GM18909 (cell line): Measurements from ENCODE around the gene MOCS1.

ENCODE experiments used
- ATAC-seq: cut with Tn5 transposase; IDR thresholded peaks from one replicate; pipeline ENCODE4 v1.9.1; 2021; ENCODE audit warnings: mild to moderate bottlenecking; ENCODE audit not compliant: unreplicated experiment, poor library complexity

MOCS1 gene

DNA sequence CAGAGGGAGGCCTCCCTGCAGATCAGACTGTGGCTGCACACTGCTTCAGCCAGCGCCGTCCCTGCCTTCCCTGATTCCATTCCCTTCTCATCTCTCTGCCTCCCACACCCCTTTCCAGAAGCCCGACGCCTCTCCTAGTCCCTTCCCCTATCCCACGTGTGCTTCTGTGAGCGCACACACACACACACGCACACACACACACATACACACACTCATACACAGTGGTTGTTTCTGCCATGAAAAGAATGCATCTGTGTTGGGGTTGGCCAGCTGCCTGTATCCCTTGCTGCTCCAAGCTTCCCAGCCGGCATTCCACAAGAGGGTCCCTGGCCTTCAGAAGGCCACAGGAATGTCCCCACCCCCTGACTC, 51.7 kb downstream of the MOCS1 start:
- ATAC-seq: no peak

DNA sequence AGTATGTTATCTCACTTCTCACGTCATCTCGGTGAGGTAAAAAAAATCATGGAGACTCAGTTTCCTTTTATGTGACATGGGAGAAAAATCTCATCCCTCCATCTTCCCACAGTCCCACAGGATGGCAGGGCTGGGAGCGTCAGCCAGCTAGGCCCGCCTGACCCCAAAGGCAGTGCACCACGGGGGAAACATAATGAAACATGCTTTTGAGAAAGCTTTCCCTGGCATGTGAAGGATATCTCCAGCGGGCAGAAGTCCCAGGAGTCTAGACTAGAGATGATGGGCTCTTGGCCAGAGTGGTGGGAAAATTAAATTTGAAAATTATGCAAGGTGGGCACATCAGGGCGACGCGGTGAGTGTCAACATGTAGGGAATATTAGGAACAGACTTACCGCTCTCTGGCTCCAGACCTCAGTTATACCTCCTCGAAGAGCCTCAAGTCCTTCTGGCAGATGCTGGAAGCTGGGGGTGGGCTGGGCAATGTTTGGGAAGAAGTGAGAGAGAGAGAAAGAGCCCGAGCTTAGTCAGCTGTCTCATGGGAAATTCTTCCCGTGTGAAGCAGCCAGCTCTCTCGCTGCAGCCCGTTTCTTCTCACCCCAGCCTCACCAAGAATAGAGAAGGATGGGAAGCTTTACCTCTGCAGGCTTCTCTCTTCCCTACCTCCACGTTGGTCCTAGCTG, 52.3 kb downstream of the MOCS1 start:
- no peak for ATAC-seq

DNA sequence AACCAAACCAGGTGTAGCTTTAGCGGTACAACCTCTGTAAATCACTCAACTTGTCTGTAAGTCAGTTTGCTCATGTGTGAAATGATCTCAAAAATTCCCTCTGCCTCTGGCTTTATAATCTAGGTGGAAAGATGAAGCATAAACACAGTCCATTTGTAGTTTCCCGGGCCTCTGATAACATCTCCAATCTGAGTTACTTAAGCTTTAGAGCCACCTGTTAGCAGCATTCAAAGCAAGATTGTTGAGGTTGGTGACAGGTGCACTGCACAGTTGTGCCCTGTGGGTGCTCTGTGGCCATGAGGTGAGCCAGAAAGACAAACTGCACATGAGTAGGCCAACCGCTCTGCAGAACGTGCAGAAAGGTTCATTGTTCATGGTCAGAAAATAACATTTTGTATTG, 53.7 kb downstream of the MOCS1 start:
- ATAC-seq: no peak

DNA sequence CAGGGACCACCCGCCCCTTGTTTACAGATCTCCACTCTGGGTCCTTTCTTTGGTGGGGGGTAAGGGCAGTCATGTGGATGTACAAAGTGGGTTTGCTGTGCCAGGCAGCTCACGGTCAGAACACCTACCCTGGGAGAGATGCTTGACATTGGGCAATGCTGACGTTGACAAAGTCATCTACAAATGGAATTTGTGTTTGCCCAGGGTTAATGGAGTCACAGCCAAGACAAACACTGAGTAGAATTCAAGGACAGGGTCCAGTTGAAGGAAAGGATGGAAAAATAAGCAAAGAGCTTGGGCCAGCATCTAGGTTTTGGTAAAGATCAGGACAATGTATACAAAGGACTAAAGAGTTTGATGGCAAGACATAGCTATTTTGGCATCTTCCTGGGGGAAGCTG, 54.7 kb downstream of the MOCS1 start:
- ATAC-seq: no peak

DNA sequence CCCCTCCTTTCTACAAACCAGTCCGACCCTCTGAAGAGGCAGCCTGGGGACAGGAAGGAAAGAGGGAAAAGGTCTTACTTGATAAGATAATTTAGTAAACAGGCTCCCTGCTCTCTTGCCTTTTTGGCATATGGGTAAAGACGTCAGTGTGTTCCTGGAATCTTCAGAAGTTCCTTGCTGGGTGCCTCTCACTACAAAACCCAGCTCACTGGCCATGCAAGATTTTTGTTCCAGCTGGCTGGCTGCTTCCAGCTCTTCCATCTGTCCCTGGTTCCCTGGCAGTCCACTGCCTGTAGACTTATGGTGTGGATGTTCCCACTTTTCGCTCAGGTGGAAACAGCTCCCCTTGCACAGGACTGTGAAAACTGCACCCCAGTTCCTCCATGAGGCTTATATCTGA, 57.4 kb downstream of the MOCS1 start:
- no peak for ATAC-seq

DNA sequence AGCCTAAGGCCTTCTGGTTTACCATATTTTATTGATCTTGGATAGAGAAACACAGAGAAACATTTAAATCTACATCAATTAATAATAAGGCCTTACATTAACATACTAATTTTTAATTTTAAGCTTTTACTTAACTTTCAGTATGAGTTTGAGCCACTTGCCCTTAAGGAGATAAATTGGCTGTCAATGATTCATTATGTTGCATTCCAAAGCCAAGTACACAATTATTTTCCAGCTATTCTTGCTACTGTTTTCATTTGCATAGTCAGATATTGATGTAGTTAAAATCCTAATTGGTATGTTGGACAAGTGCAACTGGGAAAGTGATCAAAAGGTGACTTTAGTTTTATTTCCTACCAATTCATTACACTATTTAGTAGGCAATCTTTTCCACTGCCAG, 58.2 kb downstream of the MOCS1 start:
- ATAC-seq: no peak

DNA sequence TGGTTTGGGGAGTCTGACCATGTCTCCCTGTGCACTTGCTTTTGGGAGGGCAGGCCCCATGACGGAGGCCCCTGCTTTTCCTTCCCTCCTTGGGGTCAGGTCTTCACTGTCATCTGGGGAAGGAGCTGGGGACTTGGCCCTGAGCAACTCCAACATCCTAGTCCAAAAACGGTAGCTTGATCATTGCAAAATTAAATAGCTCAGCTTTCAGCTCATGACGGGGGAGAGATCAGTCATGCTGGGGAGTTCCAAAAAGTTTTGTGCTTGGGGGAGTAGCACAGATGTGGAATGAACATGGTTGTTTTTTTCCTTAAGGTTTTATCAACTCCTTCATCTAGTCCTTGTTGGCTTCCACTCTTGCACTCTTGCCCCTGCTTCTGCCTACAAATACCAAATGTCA, 60.8 kb downstream of the MOCS1 start:
- no peak for ATAC-seq

DNA sequence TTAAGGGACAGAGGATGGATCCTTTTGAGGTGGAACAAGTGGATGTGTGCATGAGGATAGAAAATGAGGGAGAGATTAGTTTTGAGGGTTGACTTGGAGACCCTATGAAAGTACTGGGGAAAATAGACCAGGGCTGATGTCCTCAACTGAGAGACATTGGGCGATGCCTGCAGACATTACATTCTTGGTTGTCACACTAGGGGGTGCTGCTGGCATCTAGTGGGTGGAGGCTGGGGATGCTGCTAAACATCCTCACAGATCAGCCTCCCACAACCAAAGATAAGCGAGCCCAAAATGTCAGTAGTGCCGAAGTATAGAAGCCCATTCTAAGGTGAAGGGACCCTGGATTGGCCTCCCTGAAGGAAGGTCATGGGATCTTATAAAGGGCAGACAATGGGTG, 63.3 kb downstream of the MOCS1 start:
- ATAC-seq: no peak

DNA sequence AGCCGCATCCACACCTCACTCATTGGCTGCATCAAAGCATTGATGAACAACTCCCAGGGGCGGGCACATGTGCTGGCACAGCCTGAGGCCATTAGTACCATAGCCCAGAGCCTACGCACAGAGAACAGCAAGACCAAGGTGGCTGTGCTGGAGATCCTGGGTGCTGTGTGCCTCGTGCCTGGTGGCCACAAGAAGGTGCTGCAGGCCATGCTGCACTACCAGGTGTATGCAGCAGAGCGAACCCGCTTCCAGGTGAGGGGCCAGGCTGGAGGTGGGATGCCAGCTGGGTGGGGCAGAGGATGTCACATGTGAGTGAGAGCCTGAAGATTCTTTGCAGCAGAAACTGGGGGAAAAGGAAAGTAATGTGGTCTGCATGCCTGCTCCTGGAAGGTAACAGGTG, 66.7 kb downstream of the MOCS1 start:
- no peak for ATAC-seq

DNA sequence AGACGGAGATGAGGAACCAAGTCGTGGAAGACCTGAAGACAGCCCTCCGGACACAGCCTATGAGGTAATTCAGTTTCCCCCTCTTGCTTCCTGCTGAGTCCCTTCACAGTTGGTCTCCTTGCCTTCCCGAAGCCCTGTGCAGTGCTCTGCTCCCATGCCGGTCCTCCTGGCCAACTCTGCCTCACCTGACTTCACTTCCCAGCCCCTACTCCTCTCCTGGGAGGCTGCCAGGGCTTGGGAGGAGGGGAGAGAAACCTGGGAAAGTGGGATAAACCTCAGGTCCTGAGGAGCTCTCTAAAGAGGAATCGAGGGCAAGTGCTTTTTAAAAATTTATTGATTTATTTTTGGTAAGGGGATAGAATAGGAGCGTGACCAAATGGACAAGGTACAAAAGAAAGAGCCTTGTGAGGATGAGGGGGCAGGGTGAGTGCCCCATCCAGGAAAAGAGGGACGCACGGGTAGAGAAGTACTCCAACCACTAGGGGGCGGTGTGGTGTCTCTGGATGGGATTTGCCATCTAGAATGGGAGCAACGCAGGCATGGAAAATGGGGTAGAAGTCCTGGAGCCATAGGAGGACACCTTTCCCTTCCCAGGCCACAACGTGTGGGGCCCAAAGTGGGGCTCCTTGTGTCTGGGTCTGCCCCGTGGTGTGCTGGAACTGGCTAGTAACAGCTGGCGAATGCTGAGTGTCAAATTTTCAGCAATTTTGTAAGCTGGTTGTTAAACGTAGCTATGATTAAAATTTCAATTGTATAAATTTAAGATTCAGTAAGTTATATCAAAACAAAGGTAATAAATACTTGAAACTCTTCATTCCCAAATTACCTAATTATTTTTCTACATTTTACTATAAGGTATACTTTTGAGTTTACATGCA, 69.0 kb downstream of the MOCS1 start:
- ATAC-seq: no peak

DNA sequence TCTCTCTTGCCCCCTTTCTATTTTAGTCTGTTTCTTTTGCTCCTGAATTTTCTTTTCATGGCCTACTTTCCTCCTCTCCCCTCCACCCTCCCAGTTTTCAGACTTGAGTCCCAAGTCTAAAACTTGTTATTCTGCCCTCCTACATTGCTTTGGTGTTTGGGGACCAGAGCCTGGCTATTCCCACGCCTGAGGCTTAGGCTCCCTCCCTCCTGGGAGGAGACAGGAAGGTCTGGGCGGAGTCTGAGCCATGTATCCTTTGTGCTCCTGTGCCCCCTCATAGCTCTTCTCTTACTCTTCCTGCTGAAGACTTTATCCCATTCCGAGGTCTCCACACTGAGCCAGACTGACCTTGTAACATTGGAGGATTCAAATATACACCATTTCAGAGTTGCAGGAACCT, 72.6 kb downstream of the MOCS1 start:
- no peak for ATAC-seq

DNA sequence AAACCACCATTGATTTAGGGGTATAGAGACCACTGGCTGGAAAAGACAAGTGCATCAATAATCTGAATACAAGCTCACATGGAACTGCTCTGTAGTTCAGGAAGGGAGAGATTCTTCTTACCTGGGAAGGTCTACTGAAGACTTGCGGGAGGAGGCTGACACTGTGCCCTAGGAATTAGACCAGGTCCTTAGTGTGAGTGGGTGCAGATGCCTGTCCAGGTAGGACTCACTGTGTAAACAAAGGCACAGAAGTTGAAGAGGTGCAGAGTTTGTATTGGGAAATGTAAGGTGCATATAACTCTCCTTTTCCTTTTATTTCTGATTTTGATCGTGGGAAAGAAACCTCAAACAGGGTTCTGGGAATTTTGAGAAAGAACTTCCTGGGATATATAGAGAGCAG, 75.2 kb downstream of the MOCS1 start:
- no peak for ATAC-seq

DNA sequence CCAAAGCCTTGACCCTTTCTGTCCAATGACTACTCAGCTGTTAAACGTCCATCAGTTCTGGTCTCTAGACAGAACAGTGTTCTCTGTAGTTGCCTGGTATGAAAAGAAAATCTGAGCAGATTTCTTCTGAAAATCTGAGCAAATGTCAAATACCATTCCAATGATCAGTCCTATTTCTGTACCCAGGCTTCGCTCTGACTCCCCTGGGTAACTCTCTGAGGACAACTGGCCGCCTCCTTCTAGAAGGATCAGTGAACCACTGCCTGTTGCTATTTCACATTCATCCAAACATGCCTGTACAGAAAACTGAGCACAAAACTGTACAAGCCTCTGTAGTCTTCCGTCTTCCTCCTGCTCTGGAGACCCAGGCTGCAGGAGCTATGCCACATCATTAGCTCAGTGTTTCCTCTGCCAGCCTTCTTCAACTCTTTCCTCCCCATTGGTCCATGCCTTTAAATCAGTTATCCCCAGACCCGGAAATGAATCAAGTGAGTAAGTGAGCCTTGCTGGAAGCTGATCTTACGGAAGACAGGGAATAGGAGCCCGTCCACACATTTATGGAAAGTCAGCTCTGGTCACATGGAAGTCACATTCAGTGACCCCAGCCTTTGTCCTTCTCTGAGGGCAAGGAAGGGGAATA, 78.8 kb downstream of the MOCS1 start:
- no peak for ATAC-seq
